Type B pancreatic cell (in vitro differentiated cells): ENCODE measurements around the gene GLIS2. TPM values are rescaled to one million over a fixed set of nuclear protein-coding genes. Genes with fewer than 3 reads are reported as not detected.

Source experiments
- DNase-seq: peaks from one replicate; pipeline ENCODE4 v3.0.0; 2021; ENCODE audit warnings: mixed read lengths; ENCODE audit not compliant: unreplicated experiment; ENCODE audit errors: extremely low spot score
- H3K27ac Mint-ChIP-seq: 2 replicates; pipeline ENCODE4 v1.8.0; 2021; ENCODE audit warnings: mild to moderate bottlenecking, mixed read lengths
- H3K27me3 Mint-ChIP-seq: 2 replicates; pipeline ENCODE4 v1.8.0; 2021; ENCODE audit warnings: mixed read lengths
- H3K36me3 Mint-ChIP-seq: 2 replicates; pipeline ENCODE4 v1.8.0; 2021; ENCODE audit warnings: mixed read lengths
- H3K4me1 Mint-ChIP-seq: one replicate; pipeline ENCODE4 v1.8.0; 2021; ENCODE audit warnings: mixed read lengths; ENCODE audit not compliant: unreplicated experiment
- H3K4me3 Mint-ChIP-seq: 2 replicates; pipeline ENCODE4 v1.8.0; 2021; ENCODE audit warnings: mild to moderate bottlenecking, mixed read lengths
- H3K9me3 Mint-ChIP-seq: 2 replicates; pipeline ENCODE4 v1.8.0; 2021; ENCODE audit warnings: mixed read lengths
- CTCF ChIP-seq: fragments of 200-600 bp; sonication (generic); conservative IDR thresholded peaks from 2 replicates; pipeline ENCODE4 v1.5.0; 2021; ENCODE audit warnings: antibody characterized with exemption, mild to moderate bottlenecking
- total RNA-seq: library from RNA; stranded (reverse); gene quantifications from 2 replicates; pipeline ENCODE4 v1.2.1, GENCODE V29; 2021; ENCODE audit warnings: low replicate concordance

GLIS2 gene
- total RNA-seq, 1 donor from 2014 or later = 23.0 TPM

- Mint-ChIP-seq H3K4me1 (peaks cover 18% of the 10 kb centered on the region), H3K36me3 (peaks cover 3% of the 10 kb centered on the region), H3K4me3 (peak overlapping the region; percentile 61), H3K27me3 (no peaks in the 10 kb centered on the region), H3K9me3 (no peaks in the 10 kb centered on the region), H3K27ac (peak overlapping the region; percentile 91)
- peak; percentile 77 for DNase-seq
- TF ChIP-seq CTCF = no peak
These were observed 16.9 kb upstream of the GLIS2 start for GRCh38 chr16:4298761-4299522.

GRCh38 chr16:4301177-4301576 is 14.7 kb upstream of the GLIS2 start:
- Mint-ChIP-seq H3K4me3 (no peak overlapping the region), H3K27me3 (no peaks in the 10 kb centered on the region), H3K9me3 (no peaks in the 10 kb centered on the region), H3K27ac (no peak overlapping the region), H3K4me1 (peaks cover 24% of the 10 kb centered on the region), H3K36me3 (peaks cover 3% of the 10 kb centered on the region)
- TF ChIP-seq CTCF = no peak
- no peak for DNase-seq

GRCh38 chr16:4301968-4302367 is 13.9 kb upstream of the GLIS2 start:
- no peak for TF ChIP-seq CTCF
- Mint-ChIP-seq H3K9me3 (no peaks in the 10 kb centered on the region), H3K4me3 (no peak overlapping the region), H3K27me3 (no peaks in the 10 kb centered on the region), H3K27ac (no peak overlapping the region), H3K4me1 (peaks cover 32% of the 10 kb centered on the region), H3K36me3 (peaks cover 3% of the 10 kb centered on the region)
- DNase-seq = no peak

- H3K9me3 Mint-ChIP-seq = no peaks in the 10 kb centered on the region
- H3K36me3 Mint-ChIP-seq = peaks cover 3% of the 10 kb centered on the region
- DNase-seq = no peak
- H3K27me3 Mint-ChIP-seq = no peaks in the 10 kb centered on the region
- peak overlapping the region; percentile 82 for H3K4me3 Mint-ChIP-seq
- peak overlapping the region; percentile 80 for H3K27ac Mint-ChIP-seq
- no peak for TF ChIP-seq CTCF
- peaks cover 28% of the 10 kb centered on the region for H3K4me1 Mint-ChIP-seq
These were observed 11.9 kb upstream of the GLIS2 start for GRCh38 chr16:4303973-4304372.

GRCh38 chr16:4306470-4307214 is 9.2 kb upstream of the GLIS2 start:
- Mint-ChIP-seq H3K36me3 (no peaks in the 10 kb centered on the region), H3K4me3 (peak overlapping the region; percentile 88), H3K27me3 (no peaks in the 10 kb centered on the region), H3K9me3 (no peaks in the 10 kb centered on the region), H3K4me1 (peaks cover 36% of the 10 kb centered on the region), H3K27ac (peak overlapping the region; percentile 92)
- no peak for TF ChIP-seq CTCF
- DNase-seq = no peak
